Measurements from ENCODE around the gene MUC4. TPM values are rescaled to one million over a fixed set of nuclear protein-coding genes. Genes with fewer than 3 reads are reported as not detected.
A peak's percentile ranks its signal among the peaks of the same experiment; 100 is the strongest.
"Not testable (repeated sequence)": the region's sequence is repeated elsewhere in the genome, so short reads cannot be mapped to it uniquely, and the experiment has no call there.

The MUC4 gene
- total RNA-seq, 1 donor from 2014 or later: not detected

- H3K27ac Mint-ChIP-seq (ENCODE audit: unreplicated experiment): no peak overlapping the region
- H3K4me1 Mint-ChIP-seq: peaks cover 4% of the 10 kb centered on the region
- no peak overlapping the region for H3K4me3 Mint-ChIP-seq
- peaks cover 14% of the 10 kb centered on the region for H3K27me3 Mint-ChIP-seq (ENCODE audit: low read depth)
- H3K36me3 Mint-ChIP-seq (ENCODE audit: low read depth): no peaks in the 10 kb centered on the region
- TF ChIP-seq CTCF (conservative IDR thresholded peaks at IDR 0.05): no peak
- H3K9me3 Mint-ChIP-seq: peaks cover 6% of the 10 kb centered on the region
- DNase-seq (ENCODE audit: low read depth, low spot score): no peak
These were observed 17.0 kb downstream of the MUC4 start for GRCh38 chr3:195794708-195795107.

DNA sequence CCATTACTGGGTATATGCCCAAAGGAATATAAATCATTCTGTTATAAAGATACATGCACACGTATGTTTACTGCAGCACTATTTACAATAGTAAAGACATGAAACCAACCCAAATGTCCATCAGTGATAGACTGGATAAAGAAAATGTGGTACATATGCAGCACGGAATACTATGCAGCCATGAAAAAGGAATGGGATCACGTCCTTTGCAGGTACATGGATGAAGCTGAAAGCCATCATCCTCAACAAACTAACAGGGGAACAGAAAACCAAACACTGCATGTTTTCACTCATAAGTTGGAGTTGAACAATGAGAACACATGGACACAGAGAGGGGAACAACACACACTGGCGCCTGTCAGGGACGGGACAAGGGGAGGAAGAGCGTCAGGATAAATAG is 19.1 kb downstream of the MUC4 start:
- H3K4me1 Mint-ChIP-seq; H3K36me3 Mint-ChIP-seq (ENCODE audit: low read depth); H3K9me3 Mint-ChIP-seq; H3K27ac Mint-ChIP-seq (ENCODE audit: unreplicated experiment); H3K4me3 Mint-ChIP-seq; DNase-seq (ENCODE audit: low read depth, low spot score): not testable (repeated sequence)
- H3K27me3 Mint-ChIP-seq (ENCODE audit: low read depth): peaks cover 18% of the 10 kb centered on the region

DNA sequence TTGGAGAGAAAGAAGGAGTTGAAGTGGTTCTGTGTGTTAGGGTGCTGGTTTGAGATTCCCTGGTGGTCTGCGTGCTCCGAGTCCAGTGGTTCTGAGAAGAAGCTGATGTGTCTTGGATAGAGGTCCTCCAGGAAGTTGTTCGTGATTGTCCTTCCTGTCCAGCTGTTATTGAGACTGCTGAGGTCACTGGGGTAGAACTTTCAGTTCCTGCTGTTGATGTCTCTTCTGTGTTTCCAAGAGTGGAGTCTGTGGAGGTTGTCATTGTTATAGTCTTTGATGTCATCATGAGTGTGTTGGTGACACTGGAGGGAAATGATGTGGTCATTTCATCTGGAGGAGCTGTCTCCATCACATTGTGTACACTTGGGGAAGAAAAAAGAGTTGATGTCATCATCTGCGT is 20.8 kb downstream of the MUC4 start:
- DNase-seq (ENCODE audit: low read depth, low spot score): no peak
- Mint-ChIP-seq H3K36me3 (ENCODE audit: low read depth) (no peaks in the 10 kb centered on the region), H3K4me3 (no peak overlapping the region), H3K27ac (ENCODE audit: unreplicated experiment) (peak overlapping the region; percentile 20), H3K4me1 (peaks cover 4% of the 10 kb centered on the region), H3K9me3 (peaks cover 6% of the 10 kb centered on the region), H3K27me3 (ENCODE audit: low read depth) (peaks cover 18% of the 10 kb centered on the region)
- TF ChIP-seq CTCF (conservative IDR thresholded peaks at IDR 0.05): no peak

GRCh38 chr3:195788711-195789581 is 22.8 kb downstream of the MUC4 start:
- Mint-ChIP-seq H3K4me1 (no peaks in the 10 kb centered on the region), H3K4me3 (no peak overlapping the region), H3K9me3 (peaks cover 14% of the 10 kb centered on the region), H3K27ac (ENCODE audit: unreplicated experiment) (peak overlapping the region; percentile 74), H3K36me3 (ENCODE audit: low read depth) (peaks cover 3% of the 10 kb centered on the region), H3K27me3 (ENCODE audit: low read depth) (peaks cover 24% of the 10 kb centered on the region)
- DNase-seq (ENCODE audit: low read depth, low spot score): no peak
- TF ChIP-seq CTCF (conservative IDR thresholded peaks at IDR 0.05): no peak

GRCh38 chr3:195785781-195786405 is 25.8 kb downstream of the MUC4 start:
- not testable (repeated sequence) for H3K4me1 Mint-ChIP-seq; DNase-seq (ENCODE audit: low read depth, low spot score); H3K36me3 Mint-ChIP-seq (ENCODE audit: low read depth); H3K4me3 Mint-ChIP-seq
- Mint-ChIP-seq H3K27ac (ENCODE audit: unreplicated experiment) (peak overlapping the region; percentile 79), H3K27me3 (ENCODE audit: low read depth) (peaks cover 21% of the 10 kb centered on the region), H3K9me3 (peaks cover 14% of the 10 kb centered on the region)

- not testable (repeated sequence) for H3K36me3 Mint-ChIP-seq (ENCODE audit: low read depth); H3K4me1 Mint-ChIP-seq; H3K27ac Mint-ChIP-seq (ENCODE audit: unreplicated experiment); DNase-seq (ENCODE audit: low read depth, low spot score); H3K4me3 Mint-ChIP-seq; H3K27me3 Mint-ChIP-seq (ENCODE audit: low read depth)
- peaks cover 10% of the 10 kb centered on the region for H3K9me3 Mint-ChIP-seq
These were observed 27.7 kb downstream of the MUC4 start for GRCh38 chr3:195784031-195784430.

DNA sequence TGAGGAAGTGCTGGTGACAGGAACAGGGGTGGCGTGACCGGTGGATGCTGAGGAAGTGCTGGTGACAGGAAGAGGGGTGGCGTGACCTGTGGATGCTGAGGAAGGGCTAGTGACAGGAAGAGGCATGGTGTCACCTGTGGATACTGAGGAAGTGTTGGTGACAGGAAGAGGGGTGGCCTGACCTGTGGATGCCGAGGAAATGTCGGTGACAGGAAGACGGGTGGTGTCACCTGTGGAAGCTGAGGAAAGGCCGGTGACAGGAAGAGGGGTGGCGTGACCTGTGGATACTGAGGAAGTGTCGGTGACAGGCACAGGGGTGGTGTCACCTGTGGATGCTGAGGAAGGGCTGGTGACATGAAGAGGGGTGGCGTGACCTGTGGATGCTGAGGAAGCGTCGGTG is 30.5 kb downstream of the MUC4 start:
- H3K27me3 Mint-ChIP-seq (ENCODE audit: low read depth); H3K36me3 Mint-ChIP-seq (ENCODE audit: low read depth); DNase-seq (ENCODE audit: low read depth, low spot score); H3K27ac Mint-ChIP-seq (ENCODE audit: unreplicated experiment); H3K4me3 Mint-ChIP-seq; H3K4me1 Mint-ChIP-seq: not testable (repeated sequence)
- peaks cover 10% of the 10 kb centered on the region for H3K9me3 Mint-ChIP-seq

All from neural crest cell (in vitro differentiated cells).